PC-3 (cell line): ENCODE data around the gene MRPS9.

Experiments
- EZH2 ChIP-seq: fragments of 300-600 bp; sonication (generic); IDR thresholded peaks from one replicate; pipeline ENCODE4 v1.6.1; 2017; ENCODE audit warnings: antibody characterized with exemption, mild to moderate bottlenecking, low read length; ENCODE audit not compliant: unreplicated experiment
- EZH2phosphoT487 ChIP-seq: fragments of 300-600 bp; sonication (generic); IDR thresholded peaks from 2 replicates; pipeline ENCODE4 v1.6.1; 2018; ENCODE audit warnings: mild to moderate bottlenecking, antibody characterized with exemption, low read length, borderline replicate concordance
- TF ChIP-seq, protein P1 (sequence below): fragments of 300-600 bp; sonication (generic); conservative IDR thresholded peaks from 2 replicates; pipeline ENCODE4 v1.5.1; 2017; ENCODE audit warnings: antibody characterized with exemption, low read depth, mild to moderate bottlenecking, low read length

DNA sequence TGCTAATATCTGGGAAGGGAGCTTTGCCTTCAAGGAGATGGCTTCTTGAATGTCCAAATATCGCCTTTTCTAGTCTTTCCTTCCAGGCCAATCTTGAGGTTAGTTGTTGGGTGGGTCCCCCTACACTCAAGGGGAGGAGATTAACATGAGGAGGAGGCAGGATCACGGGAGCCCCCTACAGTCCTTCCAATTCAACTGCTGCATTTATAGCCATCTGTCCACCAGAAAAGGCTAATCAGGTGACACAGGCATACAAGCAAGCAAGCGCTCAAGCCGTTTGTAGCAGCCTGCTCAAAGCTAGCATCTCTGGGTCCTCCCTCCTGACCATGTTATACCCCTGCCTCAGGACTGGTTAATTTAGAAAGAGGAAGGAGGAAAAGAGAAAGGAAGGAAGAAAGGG lies 87.6 kb downstream of the MRPS9 start:
- TF ChIP-seq, protein P1, sequence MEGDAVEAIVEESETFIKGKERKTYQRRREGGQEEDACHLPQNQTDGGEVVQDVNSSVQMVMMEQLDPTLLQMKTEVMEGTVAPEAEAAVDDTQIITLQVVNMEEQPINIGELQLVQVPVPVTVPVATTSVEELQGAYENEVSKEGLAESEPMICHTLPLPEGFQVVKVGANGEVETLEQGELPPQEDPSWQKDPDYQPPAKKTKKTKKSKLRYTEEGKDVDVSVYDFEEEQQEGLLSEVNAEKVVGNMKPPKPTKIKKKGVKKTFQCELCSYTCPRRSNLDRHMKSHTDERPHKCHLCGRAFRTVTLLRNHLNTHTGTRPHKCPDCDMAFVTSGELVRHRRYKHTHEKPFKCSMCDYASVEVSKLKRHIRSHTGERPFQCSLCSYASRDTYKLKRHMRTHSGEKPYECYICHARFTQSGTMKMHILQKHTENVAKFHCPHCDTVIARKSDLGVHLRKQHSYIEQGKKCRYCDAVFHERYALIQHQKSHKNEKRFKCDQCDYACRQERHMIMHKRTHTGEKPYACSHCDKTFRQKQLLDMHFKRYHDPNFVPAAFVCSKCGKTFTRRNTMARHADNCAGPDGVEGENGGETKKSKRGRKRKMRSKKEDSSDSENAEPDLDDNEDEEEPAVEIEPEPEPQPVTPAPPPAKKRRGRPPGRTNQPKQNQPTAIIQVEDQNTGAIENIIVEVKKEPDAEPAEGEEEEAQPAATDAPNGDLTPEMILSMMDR, result peak; percentile 36; the same call in 1 of the 2 replicates
- no peak for TF ChIP-seq EZH2
- no peak for TF ChIP-seq EZH2phosphoT487
